ELR (cell line): ENCODE results near the gene SGCE.
A peak's percentile ranks its signal among the peaks of the same experiment; 100 is the strongest.

Source experiments
- DNase-seq: peaks from one replicate; pipeline ENCODE4 v3.0.0-alpha.2; 2015; ENCODE audit warnings: low read depth

Gene SGCE

DNA sequence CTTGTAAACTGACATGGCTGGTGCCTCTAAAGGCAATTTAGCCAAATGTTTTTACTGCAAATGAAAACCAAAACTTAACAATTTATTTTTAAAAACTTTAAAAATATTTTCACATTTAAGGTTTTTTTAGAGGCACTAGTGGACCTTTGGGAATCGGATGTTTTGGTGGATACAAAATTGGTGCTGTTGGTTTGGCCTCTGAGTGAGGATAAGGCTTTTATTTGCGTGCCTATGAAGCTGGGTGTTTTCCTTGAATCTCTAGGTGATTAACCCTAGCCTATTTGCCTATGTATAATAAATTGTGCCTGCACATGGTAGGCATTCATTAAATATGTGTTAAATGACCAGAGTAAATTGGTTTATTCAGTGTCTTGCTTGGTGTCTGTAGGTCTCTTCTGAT is 2.9 kb upstream of the SGCE start:
- DNase-seq, result no peak

DNA sequence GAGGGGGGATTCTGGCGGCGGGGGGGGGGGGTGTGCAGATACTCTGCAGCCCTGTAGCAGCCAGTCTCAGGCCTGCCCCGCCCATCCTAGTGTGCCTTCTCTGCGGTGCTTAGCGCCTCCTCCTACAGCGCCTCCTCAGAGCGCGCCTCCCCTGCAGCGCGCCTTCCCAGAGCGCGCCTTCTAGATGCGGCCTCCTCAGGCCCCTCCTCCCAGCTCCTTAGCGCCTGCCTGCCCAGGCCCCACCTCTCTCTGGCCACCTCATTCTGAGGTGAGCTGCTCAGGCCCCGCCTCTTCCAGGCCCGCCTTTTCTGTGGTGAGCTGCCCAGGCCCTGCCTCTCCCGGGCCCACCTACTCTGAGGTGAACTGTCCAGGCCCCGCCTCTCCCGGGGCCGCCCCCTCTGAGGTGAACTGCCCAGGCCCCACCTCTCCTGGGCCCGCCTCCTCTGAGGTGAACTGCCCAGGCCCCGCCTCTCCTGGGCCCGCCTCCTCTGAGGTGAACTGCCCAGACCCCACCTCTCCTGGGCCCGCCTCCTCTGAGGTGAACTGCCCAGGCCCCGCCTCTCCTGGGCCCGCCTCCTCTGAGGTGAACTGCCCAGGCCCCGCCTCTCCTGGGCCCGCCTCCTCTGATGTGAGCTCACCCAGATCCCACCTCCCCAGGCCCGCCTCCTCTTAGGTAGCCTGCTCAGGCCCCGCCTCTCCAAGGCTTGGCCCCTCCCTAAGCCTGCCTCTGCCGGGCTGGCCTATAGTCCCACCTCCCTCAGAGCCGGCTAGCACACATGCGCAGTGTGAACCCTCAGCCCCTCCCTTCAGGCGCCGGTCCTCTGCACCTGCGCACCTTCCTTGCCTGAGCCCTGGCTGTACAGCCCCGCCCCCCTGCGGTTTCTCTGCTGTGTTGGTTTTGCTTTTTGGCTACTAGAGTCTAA is 2.1 kb upstream of the SGCE start:
- DNase-seq, result peak; percentile 89

DNA sequence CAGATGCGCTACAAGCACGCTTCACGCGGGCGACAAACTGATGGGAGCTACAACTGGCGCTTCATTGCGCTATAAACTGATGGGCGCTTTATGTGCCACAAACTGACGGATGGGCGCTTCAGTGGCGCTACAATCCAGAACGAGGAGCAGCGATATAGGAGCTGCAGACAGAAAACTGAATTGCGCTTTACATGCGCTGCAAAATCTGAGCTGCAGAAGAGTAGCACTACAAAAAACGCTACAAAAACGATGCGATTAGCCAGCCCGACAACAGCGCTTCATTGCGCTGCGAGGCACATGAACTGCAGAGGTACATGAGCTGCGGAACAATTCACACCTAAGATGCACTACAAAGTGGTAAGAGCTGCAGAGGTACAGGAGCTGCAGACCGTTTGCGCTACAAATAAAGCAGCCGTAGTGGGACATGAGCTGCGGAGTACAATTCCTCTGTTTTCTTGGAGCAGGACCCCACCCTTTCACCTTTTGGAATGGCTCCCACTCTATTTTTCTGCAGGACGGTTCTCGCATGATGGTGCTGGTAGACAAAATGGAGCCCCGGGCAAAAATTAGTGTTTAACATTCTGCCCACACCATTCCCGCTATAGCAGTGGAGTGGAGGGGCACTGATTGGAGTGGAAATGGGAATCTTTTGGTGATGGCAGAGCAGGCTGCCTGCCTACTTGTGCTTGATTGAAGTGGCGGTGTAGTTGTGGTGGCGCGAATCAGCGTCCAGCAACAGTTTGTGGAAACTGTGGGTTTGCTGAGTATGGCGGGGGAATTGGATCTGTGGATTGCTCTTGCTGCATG is 1.2 kb upstream of the SGCE start:
- peak; percentile 43 for DNase-seq

DNA sequence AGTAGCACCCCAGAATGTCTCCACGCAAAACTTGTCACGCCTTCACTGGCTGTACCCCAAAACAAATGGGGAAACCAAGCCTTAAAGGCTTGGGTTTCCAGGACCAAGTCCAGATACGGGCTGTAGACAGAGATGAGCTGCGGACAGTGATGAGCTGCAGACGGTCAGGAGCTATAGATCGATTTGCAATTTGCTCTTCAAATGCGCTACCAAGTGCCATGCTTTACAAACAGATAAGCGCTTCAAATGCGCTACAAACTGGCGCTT is 658 bp upstream of the SGCE start:
- DNase-seq, result no peak

DNA sequence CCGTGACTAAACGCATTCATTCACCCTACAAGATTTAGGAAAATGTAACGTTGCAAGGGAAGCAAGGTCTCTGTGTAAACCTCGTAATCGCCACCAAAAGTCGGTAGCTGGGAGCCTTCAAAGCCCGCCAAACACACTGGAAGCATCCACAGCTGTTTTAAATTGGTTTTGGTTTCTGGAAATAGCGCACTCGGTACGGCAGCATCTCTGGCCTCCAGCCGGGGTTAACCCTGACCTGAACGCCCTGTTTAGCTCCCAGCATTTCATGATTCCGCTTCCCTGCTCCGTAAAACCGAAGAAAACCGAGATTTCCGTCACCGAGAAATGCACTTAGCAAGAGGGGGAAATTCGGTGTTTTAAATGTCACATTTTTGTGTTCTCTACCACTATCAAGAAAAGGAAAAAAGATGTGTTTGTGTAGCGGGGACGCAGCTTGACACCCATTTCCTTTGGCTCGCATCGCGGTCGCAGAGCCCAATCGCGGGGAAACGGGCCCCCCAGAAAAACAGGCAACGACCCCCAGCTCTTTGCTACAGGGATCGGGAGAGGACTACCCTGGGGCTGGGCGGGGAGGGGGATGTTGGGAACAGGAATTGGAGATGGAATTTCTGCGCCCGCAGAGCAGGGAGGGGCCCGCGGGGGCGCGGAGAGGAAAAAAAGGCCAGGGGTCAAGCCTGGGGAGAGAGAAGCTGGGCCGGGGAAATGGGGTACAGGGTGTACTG is 646 bp downstream of the SGCE start:
- peak; percentile 67 for DNase-seq

DNA sequence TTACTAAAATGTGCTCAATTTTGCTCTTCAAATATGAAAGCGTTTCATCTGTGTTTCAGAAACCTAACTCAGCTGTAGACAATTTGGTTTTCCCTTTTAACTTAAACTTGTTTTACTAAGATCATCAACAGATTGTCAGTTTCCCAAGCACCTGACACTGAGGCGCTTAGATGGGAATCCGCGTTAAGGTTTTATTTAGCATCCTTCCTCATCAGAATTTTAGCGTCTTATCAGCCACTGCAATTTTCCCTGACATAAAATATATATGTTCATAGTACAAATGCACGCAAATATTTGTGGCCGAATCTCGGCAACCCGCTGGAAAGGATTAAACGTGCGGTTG is 1.2 kb downstream of the SGCE start:
- DNase-seq, result no peak

DNA sequence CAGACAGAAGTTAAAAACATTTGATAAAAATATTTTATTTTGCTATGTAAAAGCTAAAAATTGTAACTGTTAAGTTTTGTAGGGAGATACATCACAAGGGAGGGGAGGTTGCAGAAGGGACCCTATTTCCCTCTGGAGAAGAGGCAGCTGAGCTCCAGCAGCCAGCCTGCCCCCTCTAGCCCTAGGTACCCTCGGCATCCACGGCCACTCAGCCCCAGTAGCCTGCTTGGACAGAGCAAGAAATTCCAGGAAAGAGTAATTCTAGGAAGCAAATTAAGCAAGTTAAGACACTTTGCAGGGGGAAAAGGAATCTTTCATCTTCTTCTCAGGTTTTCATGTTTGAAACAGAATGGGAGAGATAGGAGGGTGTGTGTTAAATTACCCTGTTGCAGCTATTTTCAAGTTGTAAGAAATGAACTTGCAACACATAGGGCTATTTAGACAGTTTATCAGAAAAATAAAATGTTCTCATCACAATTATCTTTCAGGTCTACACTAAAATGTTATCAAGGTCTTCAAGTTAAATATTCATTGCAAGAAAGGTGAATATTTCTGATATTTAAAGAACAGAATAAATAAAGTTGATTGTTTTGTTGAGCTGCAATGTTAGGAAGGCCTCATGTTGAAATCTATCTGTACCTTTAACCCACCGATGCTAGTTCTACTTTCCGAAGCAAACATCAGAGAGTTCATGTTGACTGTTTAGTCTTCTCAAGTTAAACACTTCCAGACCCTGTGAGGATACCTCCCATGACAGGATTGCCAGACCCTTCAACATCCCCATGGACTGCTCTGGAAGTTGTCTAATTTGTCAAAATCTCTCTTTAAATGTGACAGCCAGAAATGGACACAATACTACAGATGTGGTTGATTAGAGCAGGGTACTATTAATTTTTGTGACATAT is 5.5 kb downstream of the SGCE start:
- no peak for DNase-seq

DNA sequence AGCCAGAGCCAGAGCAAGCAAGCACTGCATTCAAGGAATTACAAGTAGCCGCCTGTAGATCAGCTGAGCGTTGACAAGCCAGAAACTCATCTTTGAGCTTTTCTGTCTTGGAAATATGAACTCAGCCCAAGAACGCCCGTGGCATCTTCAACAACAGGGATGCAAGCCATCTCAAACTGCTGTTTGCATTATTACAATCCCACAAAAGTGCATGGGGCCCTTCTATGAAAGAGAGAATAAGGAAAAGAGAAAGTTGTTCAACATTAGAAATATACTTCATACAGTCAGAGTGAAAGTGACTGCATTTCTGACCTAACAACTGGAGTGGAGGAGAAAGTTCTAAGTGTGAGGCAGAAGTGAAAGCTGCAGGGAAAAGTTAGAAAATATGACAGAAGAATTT is 6.5 kb downstream of the SGCE start:
- DNase-seq, result no peak

DNA sequence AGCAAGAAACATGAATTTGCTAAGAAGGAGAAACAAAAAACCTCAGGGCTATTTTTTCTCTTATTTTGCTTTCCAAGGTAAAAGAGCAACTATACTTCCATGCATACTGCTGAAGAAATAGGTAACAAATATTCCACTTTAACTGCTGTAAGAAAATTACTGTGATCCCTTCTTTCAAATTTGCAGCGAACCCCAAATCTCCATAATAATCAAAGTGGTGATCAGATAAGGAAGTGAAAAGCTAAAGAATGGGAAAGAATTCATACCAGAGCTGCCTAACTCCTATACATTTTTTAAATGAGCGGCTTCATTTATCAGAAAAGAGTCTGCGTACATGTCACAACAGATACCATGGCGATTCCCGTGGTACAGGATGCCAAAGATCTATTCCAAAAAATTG is 7.2 kb downstream of the SGCE start:
- DNase-seq, result no peak

DNA sequence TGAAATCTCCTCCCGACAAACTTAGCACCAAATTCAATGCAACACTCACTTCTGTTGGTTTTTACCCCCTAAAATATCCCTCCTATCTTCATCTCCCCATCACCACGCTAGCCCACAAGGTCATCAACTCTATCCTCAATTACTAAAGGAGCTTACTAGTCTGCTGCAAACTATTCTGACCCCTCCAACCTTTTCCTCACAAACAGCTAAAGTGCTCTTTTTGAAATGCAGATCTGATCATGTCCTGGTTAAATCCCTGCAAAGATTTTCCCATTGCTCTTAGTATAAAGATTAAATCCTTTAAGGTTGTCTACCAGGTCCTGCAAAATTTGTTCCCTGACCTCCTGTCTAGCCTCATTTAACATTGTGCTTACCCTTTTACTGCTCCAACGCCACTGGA is 8.6 kb downstream of the SGCE start:
- no peak for DNase-seq

DNA sequence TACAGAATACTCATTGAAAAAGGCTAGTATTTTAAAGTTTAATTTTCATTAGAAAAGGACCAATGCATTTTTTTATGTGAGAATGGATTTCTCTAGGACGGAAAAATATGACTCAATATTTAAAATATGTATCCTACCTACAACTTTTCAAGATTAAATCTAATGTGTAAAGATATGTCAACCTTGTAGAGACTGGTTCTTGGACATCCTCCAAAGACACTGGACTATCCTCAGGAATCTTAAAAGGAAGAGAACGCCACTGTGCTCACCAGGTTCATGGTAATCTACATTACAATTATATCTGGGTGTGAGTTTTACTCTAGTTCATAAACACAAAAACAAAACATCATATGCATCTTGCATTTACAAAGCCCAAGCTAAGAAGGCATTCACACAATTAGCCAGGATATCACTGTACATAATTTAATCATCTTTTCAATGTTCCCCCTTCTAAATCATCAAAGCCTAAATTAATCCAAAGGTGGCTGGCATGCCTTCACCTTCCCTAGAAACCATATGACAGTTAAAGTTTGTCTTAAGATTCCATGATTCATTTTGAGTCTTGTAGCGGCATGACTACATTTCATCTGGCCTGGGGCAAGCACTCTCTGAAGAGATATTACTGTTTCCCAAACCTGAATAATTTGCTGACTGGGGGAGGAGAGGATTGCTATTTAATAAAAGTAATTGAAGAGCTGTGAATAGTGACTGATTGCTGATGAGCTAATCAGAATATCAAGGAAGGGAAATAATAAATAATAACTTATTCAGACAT is 12.0 kb downstream of the SGCE start:
- DNase-seq, result peak; percentile 77

DNA sequence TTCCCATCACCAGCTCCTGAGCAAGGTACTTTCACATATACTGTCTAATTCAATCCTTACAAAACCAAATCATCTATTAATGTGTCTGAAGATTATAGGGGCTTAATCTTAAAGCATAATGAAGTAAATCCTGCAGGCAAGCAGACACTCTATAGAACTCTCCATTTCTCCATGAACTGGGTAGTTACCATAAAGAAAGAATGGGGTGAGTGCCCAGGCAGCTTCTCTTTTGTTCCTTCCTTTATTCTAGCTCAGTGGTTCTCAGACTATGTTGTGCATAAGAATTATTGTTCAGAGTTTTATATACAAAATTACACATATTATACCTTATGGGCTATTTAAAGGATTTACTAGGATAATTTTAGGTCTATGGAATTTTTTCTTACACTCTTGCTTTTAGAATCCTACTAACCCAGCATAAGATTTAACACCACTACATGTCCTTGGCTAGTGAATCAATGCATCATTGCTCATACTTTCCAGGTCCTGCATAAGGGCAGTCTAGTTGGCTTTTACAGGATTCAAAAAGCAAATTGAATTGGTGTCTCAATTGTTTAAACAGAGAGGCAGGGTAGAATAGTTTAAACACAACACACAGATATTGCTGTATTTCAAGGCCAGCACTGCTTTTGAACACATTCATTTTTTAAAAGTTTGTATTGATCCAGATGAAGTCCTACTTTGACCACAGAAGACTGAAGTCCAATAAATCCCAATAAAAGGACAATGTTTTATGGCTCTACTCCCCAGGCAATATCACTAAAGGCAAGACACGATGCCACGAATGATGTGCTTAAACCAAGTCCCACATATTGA is 12.9 kb downstream of the SGCE start:
- DNase-seq, result no peak

DNA sequence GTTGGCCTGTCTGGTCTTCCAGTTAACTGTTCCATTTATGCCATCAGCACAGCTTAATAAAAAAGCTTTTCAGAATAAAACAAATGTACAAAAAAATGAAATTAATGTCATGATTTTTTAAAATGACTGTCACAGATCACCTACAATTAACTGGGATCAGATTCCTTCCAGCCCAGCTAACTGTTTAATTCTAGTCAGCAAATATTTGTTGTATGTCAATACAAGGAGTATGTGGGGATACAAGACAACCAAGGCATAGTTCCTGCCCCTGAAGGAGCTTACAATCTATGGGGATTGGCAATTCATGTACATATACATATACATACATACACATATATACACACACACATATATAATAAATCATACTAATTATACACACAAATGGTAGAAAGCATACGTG is 16.5 kb downstream of the SGCE start:
- DNase-seq, result no peak

DNA sequence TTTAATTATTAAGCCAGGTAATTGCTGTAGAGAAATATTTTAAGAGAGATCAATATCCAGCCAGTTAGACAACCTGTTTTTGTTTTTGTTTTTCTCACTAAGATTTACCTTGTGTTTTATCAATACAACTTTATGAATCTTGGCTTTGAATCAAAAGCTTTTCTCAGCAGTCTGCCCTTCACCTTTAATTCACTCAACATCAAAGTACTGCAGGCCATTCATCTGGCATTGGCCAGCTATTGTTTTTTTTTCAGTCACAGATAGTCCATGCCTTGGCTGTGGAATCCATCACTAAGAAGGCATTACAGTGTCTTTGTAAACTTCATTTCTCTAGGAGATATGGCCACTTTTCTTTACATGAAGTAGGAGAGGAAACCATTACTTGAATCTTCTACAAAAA is 20.2 kb downstream of the SGCE start:
- no peak for DNase-seq

DNA sequence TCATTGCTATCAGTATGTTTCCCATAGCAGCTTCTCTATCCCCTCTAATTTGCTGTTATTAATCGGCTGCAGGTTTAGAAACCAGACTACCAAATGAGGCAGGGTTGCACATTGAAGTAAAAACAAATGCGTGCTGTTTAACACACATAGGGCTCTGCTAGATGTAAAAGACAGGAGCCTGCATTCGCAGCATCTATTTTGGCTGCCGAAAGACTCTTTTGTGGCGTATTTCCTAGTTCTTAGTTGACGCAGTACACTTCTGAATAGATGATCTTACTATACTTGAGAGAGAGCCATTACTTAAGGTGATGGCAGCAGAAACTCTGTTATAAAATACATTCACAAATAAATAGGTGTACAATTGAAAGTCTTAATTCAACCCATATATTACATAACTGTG is 21.4 kb downstream of the SGCE start:
- DNase-seq, result no peak

DNA sequence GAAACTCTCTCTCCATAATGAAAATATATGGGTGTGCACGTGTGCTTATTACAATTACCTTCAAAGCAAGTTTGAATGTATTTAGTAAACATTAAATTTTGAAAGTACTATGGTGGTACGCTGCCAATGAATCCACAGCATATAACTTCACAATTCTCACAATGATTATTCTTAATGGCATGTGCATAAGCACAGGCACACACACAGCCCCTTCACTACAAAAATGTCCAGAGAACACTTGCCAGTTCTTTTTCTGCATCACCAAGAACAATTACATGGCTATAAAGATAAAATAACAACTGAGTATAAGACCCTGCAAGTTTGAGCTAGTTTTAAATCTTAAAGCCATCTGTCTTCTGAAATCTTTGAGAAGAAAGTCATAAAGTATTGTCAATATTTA is 22.2 kb downstream of the SGCE start:
- DNase-seq, result no peak

DNA sequence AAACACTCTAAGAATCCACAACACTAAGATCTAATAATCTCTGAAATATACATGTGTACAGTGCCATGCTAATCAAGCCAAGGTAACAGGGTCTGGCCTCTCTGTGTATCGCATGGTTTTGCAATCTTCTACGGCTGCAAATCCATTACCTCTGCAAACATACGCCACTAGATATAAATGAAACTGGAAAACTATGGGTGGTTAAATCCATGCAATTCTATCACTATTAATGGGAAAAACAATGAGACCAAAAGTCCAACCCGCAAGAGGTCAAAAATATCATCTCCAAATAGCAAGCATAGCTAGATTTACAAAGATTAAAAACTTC is 23.0 kb downstream of the SGCE start:
- DNase-seq, result no peak

DNA sequence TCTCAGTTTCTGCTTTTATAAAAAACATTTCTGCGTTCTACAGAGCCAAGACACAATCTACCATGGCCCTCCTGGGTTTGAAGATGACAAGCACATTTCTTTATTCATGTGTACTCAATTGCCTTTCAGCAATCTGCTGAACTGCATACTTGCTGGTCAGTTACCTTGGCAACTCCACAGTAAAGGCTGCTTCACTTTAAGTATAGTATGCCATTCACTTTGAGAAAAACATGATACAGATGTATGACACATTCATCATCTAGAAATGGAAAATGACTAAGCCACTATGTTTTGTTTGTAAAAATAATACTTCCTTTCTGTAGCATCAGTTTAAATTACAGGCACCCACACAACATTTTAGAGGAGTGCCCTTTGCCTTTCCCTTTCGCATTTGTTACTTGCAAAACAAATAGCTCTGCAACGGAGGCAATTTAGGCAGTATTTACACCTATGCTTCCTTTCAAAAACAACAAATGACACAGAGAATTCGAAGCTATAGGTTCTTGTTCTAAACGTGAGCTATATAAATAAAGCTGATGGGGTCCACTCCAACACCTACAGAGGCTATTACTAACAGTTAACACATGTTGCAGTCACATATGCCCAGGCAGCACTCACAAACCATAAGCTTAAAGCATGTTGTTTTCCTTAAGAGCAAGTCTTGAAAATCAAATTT is 23.5 kb downstream of the SGCE start:
- peak; percentile 87 for DNase-seq

DNA sequence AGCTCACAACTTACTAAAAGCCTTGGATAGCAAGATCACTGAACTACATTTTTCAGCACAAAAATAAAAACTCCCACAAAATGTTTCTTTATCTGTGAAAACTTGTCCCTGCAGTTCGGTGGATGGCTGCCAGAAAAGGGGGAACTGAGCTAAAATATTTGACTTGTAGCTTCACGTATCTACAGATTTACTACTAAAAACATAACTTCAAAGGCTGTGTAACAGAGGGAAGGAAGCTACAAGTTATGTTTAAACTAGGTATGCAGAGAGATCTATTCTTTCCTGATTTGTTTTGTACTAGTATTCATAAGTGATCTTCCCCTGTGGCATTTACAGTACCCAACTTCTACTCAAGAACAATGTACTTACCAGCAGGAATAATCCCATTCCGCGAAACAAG is 25.1 kb downstream of the SGCE start:
- DNase-seq, result no peak

DNA sequence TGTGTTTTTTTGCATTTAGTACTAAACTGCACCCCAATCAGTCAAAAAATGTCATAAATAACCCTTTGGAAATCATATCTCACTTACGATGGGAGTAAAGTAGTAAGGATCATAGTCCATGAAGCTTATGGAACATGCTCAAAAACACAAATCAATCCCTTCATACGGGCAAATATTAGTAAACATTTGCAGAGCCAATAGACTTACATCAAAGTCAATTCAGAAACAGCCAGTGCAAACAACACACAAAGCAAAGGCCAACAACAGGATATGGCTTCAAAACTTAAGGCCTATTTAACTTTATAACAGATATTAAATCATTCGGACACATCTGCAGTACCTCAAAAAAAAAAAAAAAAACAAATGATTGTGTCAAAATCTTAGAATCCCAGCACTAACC is 32.1 kb downstream of the SGCE start:
- DNase-seq, result no peak
